Uterus (tissue), 2 donors: ENCODE measurements around the gene MFAP5.

Experiments used
- POLR2A ChIP-seq, 2 donors: fragments of 450-650 bp; IDR thresholded peaks; one replicate each; pipeline ENCODE4 v1.6.1; 2016; ENCODE audit warnings: antibody characterized with exemption in 2 of 2, mild to moderate bottlenecking in 1 of 2, moderate library complexity in 1 of 2
- TF ChIP-seq, protein P1 (sequence below), 4 experiments: fragments of 200-600 bp in 2 of 4; fragments of 450-650 bp in 2 of 4; sonication (generic) in 2 of 4; IDR thresholded peaks; one replicate each; pipeline ENCODE4 v1.5.1; 2016 to 2019; ENCODE audit warnings: antibody characterized with exemption in 4 of 4, mild to moderate bottlenecking in 2 of 4, moderate library complexity in 1 of 4

DNA sequence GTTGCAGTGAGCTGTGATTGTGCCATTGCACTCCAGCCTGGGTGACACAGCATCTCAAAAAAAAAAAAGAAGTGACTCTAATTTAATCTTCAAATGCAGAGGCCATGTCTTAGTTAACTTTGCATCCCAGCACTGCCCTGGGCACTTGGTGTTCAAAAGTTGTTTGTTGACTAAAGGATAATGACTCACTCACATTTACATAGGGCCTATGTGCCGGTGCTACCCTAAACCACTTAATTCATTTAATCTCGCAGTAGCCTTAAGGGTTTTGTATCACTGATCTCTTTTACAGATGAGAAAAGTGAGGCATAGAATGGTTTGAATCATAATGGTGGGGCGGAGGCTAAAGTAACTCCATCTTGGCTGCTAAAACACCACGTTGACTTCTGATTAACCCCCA lies 23.7 kb downstream of the MFAP5 start:
- no peak for TF ChIP-seq POLR2A (IDR thresholded peaks at IDR 0.05)
- TF ChIP-seq, protein P1, sequence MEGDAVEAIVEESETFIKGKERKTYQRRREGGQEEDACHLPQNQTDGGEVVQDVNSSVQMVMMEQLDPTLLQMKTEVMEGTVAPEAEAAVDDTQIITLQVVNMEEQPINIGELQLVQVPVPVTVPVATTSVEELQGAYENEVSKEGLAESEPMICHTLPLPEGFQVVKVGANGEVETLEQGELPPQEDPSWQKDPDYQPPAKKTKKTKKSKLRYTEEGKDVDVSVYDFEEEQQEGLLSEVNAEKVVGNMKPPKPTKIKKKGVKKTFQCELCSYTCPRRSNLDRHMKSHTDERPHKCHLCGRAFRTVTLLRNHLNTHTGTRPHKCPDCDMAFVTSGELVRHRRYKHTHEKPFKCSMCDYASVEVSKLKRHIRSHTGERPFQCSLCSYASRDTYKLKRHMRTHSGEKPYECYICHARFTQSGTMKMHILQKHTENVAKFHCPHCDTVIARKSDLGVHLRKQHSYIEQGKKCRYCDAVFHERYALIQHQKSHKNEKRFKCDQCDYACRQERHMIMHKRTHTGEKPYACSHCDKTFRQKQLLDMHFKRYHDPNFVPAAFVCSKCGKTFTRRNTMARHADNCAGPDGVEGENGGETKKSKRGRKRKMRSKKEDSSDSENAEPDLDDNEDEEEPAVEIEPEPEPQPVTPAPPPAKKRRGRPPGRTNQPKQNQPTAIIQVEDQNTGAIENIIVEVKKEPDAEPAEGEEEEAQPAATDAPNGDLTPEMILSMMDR (IDR thresholded peaks at IDR 0.05), result no peak
